ENCODE measurements around the gene NRP2. TPM values are rescaled to one million over a fixed set of nuclear protein-coding genes. Genes with fewer than 3 reads are reported as not detected.

NRP2 gene
- polyA plus RNA-seq, 5 donors, result 41.2 to 64.8 (median 59.7) TPM

GRCh38 chr2:205705511-205706349 lies 23.4 kb downstream of the NRP2 start:
- DNase-seq, result no peak

DNA sequence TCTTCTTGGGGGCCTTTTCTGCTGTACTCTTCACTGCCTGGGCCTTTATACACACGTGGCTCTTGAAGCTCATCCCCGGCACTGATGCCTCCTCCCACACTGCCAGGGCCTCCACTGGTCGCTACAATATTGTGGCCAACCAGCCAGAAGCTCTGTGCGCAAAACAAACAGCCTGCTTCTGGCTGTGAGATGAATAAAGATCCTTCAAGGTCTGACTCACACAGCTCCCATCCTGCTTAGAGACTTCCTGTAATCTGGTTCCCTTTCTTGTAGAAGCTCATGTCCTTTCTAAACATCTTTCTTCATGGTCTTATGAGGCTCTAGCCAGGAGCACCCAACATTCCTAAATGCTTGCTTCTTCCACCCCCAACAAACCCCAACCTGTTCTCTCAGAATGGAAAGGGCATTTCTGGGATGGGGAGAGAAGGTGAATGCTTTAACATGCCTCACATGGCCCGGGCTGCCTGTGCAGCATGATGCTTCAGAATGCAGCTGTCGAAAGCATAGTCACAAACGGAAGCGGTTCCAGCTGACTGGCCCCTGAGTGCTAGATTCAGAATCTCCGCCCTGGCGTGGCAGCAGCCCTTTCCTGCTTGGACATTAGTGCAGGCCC lies 24.6 kb downstream of the NRP2 start:
- no peak for DNase-seq

DNA sequence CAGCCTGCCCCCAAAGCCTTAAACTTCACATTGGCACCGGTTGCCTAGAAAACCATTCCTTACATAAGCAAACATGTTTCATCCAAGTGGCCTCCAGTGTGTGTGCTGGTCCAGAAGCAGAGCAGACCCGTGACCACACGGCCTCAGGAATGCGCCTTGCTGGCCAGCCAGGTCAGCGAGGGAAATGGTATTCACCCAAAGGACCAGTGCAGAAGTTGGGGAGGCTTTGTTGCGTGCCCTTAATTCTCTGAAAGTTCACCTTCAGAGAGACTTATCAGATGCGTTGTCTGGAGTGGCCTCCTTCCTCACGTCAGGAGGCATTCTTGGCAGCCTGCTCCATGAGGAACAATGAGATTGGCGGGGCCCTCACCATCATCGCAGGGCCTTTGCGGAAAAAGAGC lies 25.9 kb downstream of the NRP2 start:
- DNase-seq, result no peak

DNA sequence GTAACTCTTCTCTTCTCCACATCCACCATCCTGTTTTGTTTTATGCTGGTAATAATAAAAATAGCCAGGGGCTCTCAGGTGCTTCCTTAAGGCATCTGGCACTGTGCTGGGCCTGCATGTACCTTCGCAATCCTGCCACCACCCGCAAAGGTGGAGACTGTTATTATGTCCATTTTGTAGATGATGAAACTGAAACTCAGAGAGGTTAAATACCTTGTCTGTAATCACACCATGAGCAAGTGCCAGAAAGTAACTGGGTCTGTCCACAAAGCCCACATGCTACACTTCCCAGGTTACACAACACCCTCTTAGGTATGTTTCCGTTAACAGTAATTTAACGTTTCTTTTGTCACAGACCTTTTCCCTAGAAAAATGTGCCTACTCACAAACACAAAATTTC lies 27.0 kb downstream of the NRP2 start:
- no peak for DNase-seq

- no peak for DNase-seq
Observed at GRCh38 chr2:205712508-205712907, 30.2 kb downstream of the NRP2 start.

DNA sequence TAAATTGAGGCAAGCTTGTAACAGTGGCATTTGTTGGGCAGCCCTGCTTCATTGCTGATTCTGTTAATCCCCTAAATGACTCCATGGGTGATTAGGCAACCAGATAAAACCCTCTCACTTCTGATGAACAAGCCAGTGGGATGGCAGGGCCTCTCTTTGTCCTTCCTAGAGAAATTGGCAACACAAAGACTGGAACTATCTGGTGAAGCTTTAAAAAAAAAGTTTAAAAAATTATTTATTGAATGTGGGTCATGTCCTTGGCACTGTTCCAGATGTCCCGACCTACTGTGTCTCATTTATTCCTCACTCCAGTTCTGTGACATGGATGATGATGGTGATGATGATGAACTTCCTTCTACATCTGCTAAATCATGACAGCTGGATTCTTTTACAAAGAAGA lies 30.8 kb downstream of the NRP2 start:
- DNase-seq, result no peak

- DNase-seq, result no peak
Observed at GRCh38 chr2:205714058-205714776, 31.9 kb downstream of the NRP2 start.

DNA sequence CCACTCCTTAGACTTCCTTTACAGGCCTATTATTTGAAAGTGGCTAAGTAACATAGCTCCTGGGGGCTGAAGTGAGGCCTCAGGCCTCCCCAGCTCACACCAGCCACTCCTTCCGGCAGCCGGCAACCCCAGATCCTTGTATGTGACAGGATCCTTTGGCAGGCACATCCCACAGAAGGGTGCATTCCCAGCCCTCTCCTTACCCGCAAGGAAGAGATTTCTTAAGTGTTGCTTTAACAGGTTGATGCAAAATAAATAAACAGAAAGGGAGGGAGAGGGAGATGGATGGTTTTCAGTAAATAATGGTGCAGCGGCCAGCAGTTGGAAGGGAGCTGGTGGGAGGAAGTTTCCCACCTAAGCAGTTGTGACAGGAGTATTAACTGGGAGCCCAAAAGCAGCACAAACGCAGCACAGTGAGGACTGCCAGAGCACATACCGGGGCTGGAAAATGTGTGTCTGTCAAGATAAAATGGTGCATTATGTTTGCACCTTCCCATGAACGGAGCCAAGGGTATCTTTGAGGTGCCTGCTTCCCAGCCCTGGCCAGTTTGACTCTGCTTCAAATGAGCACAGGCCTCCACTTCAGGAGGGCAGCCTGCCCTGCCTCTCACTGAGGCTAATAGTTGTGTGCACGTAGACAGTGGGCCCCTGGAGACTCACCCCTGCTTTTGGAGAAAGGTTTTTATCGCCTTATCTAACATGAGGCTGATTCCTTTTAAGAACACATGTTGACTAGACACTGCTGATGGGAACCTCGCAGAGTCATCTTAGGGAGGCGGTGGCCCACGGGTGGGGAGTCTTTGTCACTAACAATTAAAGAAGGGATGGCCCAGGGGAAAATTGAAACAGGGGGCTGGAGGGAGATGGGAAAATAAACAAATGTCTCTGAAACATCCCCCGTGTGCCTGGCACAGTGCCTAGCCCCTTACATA lies 32.8 kb downstream of the NRP2 start:
- DNase-seq, result no peak

DNA sequence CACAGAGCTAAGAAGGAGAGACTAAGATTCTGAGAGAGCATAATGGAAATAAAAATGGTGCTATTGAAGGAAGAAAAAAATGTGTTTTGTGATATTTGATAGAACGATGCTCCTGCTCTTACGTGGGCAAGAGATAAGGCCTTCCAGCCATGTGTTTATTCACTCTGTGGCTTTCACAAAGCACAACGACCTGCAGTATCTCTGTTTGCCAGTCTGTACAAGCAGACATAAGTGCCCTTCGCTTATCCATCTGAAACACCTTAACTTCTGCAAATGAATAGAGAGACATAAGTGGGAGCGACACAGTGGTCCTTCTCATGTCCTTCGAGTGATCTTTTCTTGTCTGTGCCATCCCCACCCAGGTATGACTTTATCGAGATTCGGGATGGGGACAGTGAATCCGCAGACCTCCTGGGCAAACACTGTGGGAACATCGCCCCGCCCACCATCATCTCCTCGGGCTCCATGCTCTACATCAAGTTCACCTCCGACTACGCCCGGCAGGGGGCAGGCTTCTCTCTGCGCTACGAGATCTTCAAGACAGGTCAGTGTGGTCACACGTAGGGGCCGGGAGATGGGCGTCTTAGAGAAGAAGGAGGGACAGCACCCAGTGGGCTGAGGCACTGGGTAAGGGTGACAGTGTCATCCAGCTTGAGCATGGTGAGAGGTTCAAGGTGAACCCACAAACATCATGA lies 33.7 kb downstream of the NRP2 start:
- DNase-seq, result no peak

- DNase-seq, result no peak
Observed at GRCh38 chr2:205717175-205717846, 35.0 kb downstream of the NRP2 start.

DNA sequence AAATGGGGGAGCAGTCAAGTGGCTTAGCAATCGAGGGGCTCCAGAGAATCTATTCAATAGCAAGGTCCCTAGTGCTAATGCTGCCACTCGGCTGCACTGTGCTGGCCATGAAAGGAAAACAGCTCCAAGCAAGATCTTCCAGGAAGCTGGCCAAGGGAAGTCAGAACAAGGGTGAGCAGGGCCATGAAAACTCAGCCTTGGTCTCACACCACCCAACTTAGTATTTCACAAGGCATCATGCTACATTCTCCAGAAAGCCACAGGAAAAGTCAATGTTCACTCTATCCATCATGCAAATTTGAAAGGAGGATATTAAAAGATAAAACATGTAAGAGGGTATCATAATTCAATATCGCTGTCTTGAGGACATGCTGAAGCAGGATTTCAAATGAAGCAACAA lies 35.7 kb downstream of the NRP2 start:
- DNase-seq, result no peak

- DNase-seq, result no peak
Observed at GRCh38 chr2:205719847-205720246, 37.5 kb downstream of the NRP2 start.

DNA sequence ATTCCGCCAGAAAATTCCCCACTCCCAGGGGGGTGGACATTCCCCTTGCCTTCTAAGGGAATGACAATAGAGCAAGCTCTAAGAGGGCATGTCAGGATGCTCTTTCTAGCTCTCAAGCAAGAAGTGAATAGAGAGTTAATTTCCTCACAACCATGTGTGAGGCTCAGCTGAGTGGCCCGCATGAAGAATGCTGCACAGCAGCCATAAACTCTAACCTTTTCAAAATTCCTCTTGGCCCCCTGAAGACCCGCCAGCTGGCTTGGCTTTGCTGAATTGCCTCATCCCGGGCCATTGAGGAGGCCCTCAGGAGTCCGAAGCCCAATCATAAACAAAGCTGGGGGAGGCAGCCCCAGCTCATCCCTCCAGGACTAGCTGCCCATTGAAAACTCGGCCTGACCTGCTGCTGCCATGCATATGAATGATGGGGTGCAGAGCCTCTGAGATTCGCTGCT lies 38.2 kb downstream of the NRP2 start:
- no peak for DNase-seq

DNA sequence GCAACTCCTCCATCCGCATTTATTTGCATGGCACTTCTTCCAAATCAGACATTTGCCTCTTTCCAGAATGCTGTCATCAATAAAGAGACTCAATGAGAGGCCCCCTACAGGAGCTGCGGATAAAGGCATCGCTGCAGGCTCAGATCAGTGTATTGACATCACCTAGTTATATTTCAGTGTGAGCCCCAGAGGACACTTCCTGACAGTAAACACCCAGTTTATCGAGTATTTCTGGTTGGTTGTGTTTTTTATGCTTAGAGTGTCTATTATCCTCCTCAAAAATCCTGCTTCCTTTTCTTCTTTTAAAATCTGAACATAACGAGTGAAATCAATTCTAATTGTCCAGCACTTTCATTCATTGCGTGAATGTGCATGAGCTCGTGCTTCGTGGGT lies 38.8 kb downstream of the NRP2 start:
- no peak for DNase-seq

- DNase-seq, result no peak
Observed at GRCh38 chr2:205722283-205722918, 40.1 kb downstream of the NRP2 start.

GRCh38 chr2:205723179-205723578 lies 40.9 kb downstream of the NRP2 start:
- no peak for DNase-seq

DNA sequence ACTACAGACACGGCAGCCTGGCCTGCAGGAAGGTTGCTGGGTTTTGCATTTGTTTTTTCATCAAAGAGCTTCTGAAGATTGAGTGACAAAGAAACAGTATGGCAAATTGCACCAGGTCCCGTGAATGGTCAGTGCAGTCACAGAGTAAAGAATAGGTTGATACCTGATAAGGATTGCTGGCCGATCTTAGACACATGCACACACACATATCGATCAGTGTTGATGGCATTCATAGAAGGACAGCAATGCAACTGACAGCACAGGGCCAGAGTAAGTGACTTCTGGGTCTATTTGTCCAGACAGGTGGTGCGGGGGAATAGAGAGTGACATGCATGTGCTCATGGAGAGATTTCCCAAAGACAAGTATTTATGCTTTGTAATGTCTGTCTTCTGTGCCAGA lies 42.8 kb downstream of the NRP2 start:
- DNase-seq, result no peak

DNA sequence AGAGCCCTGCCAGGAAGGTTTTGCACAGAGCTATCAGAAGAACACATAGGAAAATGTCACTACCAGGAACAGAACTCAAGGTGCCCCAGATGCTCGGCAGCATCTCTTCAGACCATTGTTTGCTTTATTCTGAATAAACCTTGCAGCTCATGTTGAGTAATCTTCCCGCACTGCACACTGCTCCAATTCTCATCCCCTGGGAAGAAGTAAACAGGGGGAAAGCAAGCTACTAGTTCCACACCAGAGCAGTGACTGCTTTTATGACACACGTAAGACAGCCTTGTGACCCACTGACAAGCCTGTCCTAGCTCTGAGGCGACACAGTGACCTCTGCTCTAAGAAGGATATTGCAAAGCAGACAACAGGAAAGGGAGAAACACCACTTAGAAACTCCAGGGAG lies 44.2 kb downstream of the NRP2 start:
- DNase-seq, result no peak

- DNase-seq, result no peak
Observed at GRCh38 chr2:205727174-205727573, 44.9 kb downstream of the NRP2 start.

GRCh38 chr2:205728366-205728765 lies 46.1 kb downstream of the NRP2 start:
- no peak for DNase-seq

All from right lung (tissue), 5 donors.